Activated naive CD8-positive, alpha-beta T cell treated with anti-CD3 and anti-CD28 coated beads, Interleukin-2, amount 50 U/mL, for 24 hours (primary cell): ENCODE results near the gene RPAP3.
"Not testable (repeated sequence)": the region's sequence is repeated elsewhere in the genome, so short reads cannot be mapped to it uniquely, and the experiment has no call there.

Source experiments
- ATAC-seq: fragments of 150-1000 bp; cut with Tn5 transposase; one replicate; pipeline ENCODE4 v1.10.0; 2021
- DNase-seq: peaks from one replicate; pipeline ENCODE4 v3.0.0; 2021
- H3K27ac Mint-ChIP-seq: one replicate; pipeline ENCODE4 v1.8.0; 2021; ENCODE audit warnings: mild to moderate bottlenecking, mixed read lengths
- H3K27me3 Mint-ChIP-seq: one replicate; pipeline ENCODE4 v1.8.0; 2021; ENCODE audit warnings: mixed read lengths
- H3K36me3 Mint-ChIP-seq: one replicate; pipeline ENCODE4 v1.8.0; 2021; ENCODE audit warnings: low read depth, mixed read lengths
- H3K4me1 Mint-ChIP-seq: one replicate; pipeline ENCODE4 v1.8.0; 2021; ENCODE audit warnings: mixed read lengths
- H3K4me3 Mint-ChIP-seq: one replicate; pipeline ENCODE4 v1.8.0; 2021; ENCODE audit warnings: mild to moderate bottlenecking, moderate library complexity, mixed read lengths
- H3K9me3 Mint-ChIP-seq: one replicate; pipeline ENCODE4 v1.8.0; 2021; ENCODE audit warnings: mixed read lengths

The RPAP3 gene

DNA sequence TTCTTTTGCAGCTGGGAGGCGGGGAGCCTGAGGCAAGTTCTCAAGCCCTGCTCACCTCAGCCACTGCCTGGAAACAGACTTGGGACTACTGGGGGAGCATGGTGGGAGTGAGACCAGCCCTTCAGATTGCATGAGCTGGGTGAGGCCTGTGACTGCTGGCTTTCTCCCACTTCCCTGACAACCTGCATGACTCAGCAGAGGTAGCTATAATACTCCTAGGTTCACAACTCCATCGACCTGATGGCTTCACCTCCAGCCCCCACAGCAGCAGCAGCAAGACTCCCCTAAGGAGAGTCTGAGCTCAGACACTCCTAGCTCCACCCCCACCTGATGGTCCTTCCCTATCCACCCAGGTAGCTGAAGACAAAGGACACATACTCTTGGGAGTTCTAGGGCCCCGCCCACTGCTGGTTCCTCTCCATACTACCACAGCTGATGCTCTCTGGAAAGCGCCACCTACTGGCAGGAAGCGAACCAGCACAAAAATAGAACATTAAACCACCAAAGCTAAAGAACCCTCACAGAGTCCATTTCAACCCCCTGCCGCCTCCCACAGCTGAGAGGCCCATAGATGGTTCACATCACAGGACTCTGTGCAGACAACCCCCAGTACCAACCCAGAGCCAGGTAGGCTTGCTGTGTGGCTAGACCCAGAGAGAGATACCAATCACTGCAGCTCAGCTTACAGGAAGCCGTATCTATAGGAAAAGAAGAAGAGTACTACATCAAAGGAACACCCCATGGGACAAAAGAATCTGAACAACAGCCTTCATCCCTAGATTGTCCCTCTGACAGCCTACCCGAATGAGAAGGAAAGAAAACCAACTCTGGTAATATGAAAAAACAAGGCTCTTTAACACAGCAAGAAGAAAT lies 68.7 kb downstream of the RPAP3 start:
- no peak overlapping the region for H3K4me3 Mint-ChIP-seq
- DNase-seq (peak; percentile 57), ATAC-seq (no peak)
- peaks cover 2% of the 10 kb centered on the region for H3K4me1 Mint-ChIP-seq
- H3K27me3 Mint-ChIP-seq, result no peaks in the 10 kb centered on the region
- peaks cover 67% of the 10 kb centered on the region for H3K36me3 Mint-ChIP-seq
- H3K9me3 Mint-ChIP-seq, result peaks cover 32% of the 10 kb centered on the region
- H3K27ac Mint-ChIP-seq, result no peak overlapping the region

GRCh38 chr12:47635770-47636169 lies 70.1 kb downstream of the RPAP3 start:
- H3K4me1 Mint-ChIP-seq, H3K4me3 Mint-ChIP-seq, H3K27me3 Mint-ChIP-seq, ATAC-seq, DNase-seq, H3K27ac Mint-ChIP-seq: not testable (repeated sequence)
- Mint-ChIP-seq H3K9me3 (peaks cover 28% of the 10 kb centered on the region), H3K36me3 (peaks cover 61% of the 10 kb centered on the region)

- H3K9me3 Mint-ChIP-seq, result peaks cover 15% of the 10 kb centered on the region
- H3K4me3 Mint-ChIP-seq, result no peak overlapping the region
- H3K36me3 Mint-ChIP-seq, result peaks cover 50% of the 10 kb centered on the region
- H3K27me3 Mint-ChIP-seq, result no peaks in the 10 kb centered on the region
- no peak for DNase-seq
- H3K27ac Mint-ChIP-seq, result no peak overlapping the region
- ATAC-seq, result no peak
- H3K4me1 Mint-ChIP-seq, result peaks cover 2% of the 10 kb centered on the region
Measured at GRCh38 chr12:47634127-47634526, 71.7 kb downstream of the RPAP3 start.

DNA sequence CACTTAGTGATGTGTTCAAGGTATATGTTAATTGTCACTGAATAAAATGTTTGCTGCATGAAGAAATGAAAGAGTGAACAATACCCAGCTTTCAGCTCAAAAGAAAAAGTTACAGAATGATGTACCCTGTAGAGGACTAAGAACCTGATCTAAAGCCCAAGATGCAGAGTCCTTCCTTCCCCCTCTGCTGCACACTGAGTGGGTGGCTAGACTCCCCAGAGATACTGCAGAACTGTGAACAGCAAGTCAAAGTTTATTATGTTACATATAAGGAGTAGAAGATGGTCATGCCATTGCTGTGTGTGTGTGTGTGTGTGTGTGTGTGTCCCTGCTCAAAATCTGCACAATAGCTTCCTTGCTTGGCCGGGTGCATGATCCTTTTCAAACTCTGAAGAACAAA lies 83.9 kb downstream of the RPAP3 start:
- no peak overlapping the region for H3K27ac Mint-ChIP-seq
- H3K36me3 Mint-ChIP-seq, result peaks cover 27% of the 10 kb centered on the region
- ATAC-seq, result no peak
- no peaks in the 10 kb centered on the region for H3K27me3 Mint-ChIP-seq
- H3K9me3 Mint-ChIP-seq, result peaks cover 15% of the 10 kb centered on the region
- DNase-seq, result no peak
- peaks cover 4% of the 10 kb centered on the region for H3K4me1 Mint-ChIP-seq
- H3K4me3 Mint-ChIP-seq, result no peak overlapping the region

DNA sequence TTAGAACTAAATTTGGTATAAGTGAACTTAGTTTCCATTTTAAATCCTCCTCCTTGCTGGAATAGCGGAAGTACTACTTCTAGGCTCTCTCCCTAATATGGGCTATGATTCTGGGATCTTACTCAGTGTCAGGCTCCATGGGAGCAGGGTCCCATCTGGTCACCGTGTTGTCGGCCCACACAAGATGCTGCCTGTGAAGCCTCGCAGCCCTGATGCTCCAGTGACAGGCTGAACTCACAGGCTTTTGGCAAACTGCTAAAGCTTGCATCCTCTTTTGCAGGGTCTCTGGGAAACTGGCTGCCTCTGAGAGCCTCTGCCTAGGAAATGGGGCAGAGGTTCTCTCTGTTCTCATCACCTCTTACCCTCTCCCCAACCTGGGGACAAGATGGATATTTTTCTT lies 88.4 kb downstream of the RPAP3 start:
- Mint-ChIP-seq H3K4me1 (peaks cover 6% of the 10 kb centered on the region), H3K4me3 (no peak overlapping the region), H3K27ac (no peak overlapping the region), H3K27me3 (no peaks in the 10 kb centered on the region), H3K9me3 (peaks cover 20% of the 10 kb centered on the region), H3K36me3 (peaks cover 29% of the 10 kb centered on the region)
- ATAC-seq, result no peak
- no peak for DNase-seq

DNA sequence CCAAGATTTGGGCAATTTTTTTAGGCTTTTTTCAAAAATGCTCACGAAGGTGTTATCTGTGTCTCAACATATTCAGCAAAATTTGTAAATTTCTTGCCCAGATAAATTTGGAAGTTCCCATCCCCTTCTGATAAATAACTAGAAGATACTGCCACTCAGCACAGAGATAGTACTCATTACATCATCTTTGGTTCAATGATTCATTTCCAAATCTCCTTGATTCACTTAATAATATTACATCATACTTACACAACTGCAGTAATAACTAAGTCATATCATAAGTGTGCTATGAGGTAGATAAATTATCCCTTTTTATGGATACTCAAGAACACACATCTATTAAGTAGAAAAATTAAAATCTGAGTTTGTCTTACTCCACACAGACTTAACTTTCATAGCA lies 89.4 kb downstream of the RPAP3 start:
- Mint-ChIP-seq H3K9me3 (peaks cover 27% of the 10 kb centered on the region), H3K36me3 (peaks cover 31% of the 10 kb centered on the region), H3K4me3 (no peak overlapping the region), H3K27me3 (no peaks in the 10 kb centered on the region), H3K27ac (no peak overlapping the region), H3K4me1 (peaks cover 5% of the 10 kb centered on the region)
- DNase-seq (no peak), ATAC-seq (no peak)

GRCh38 chr12:47615711-47616110 lies 90.1 kb downstream of the RPAP3 start:
- H3K27ac Mint-ChIP-seq, result no peak overlapping the region
- H3K9me3 Mint-ChIP-seq, result peaks cover 31% of the 10 kb centered on the region
- peaks cover 2% of the 10 kb centered on the region for H3K4me1 Mint-ChIP-seq
- H3K4me3 Mint-ChIP-seq, result no peak overlapping the region
- peaks cover 33% of the 10 kb centered on the region for H3K36me3 Mint-ChIP-seq
- DNase-seq, result no peak
- no peaks in the 10 kb centered on the region for H3K27me3 Mint-ChIP-seq
- ATAC-seq, result no peak

DNA sequence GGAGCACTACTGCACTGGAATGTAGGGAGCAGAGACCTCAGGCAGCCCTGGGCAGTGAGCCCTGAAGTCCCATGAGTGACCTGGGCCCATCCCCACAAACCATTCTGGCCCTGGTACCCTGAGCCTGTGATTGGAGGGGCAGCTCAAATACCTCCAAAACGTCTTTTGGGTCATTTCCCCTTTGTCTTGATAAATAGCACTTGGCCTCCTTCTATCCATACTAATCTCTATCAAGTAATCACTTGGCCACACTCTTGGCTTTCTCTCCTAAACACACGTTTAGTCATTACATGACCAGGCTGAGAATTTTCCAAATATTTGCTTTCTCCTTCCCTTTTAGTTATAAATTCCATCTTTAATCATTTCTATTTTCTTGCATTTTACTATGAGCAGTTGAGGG lies 91.3 kb downstream of the RPAP3 start:
- Mint-ChIP-seq H3K27me3 (no peaks in the 10 kb centered on the region), H3K36me3 (peaks cover 33% of the 10 kb centered on the region), H3K9me3 (peaks cover 37% of the 10 kb centered on the region), H3K27ac (no peak overlapping the region), H3K4me1 (peaks cover 2% of the 10 kb centered on the region), H3K4me3 (no peak overlapping the region)
- DNase-seq (no peak), ATAC-seq (no peak)

GRCh38 chr12:47612953-47613352 lies 92.9 kb downstream of the RPAP3 start:
- H3K9me3 Mint-ChIP-seq, result peaks cover 44% of the 10 kb centered on the region
- H3K4me1 Mint-ChIP-seq, result peaks cover 2% of the 10 kb centered on the region
- no peak overlapping the region for H3K27ac Mint-ChIP-seq
- peaks cover 30% of the 10 kb centered on the region for H3K36me3 Mint-ChIP-seq
- H3K4me3 Mint-ChIP-seq, result no peak overlapping the region
- H3K27me3 Mint-ChIP-seq, result no peaks in the 10 kb centered on the region
- DNase-seq (no peak), ATAC-seq (no peak)

- DNase-seq (no peak), ATAC-seq (no peak)
- peaks cover 2% of the 10 kb centered on the region for H3K4me1 Mint-ChIP-seq
- H3K27me3 Mint-ChIP-seq, result no peaks in the 10 kb centered on the region
- H3K27ac Mint-ChIP-seq, result no peak overlapping the region
- H3K36me3 Mint-ChIP-seq, result peaks cover 27% of the 10 kb centered on the region
- no peak overlapping the region for H3K4me3 Mint-ChIP-seq
- H3K9me3 Mint-ChIP-seq, result peaks cover 51% of the 10 kb centered on the region
Measured at GRCh38 chr12:47611906-47612305, 93.9 kb downstream of the RPAP3 start.
